CD14-positive monocyte (primary cell): ENCODE results near the gene GPR15. TPM values are rescaled to one million over a fixed set of nuclear protein-coding genes. Genes with fewer than 3 reads are reported as not detected.

Experiments used
- DNase-seq, 3 donors: peaks; one replicate each; pipeline ENCODE4 v3.0.0-alpha.2; 2011 to 2022
- H2AFZ ChIP-seq: 2 replicates; pipeline ENCODE4 v1.6.0; 2012; ENCODE audit warnings: mild to moderate bottlenecking, low read depth, low read length, inconsistent platforms; ENCODE audit not compliant: insufficient read depth, poor library complexity, severe bottlenecking
- H3K27ac ChIP-seq, 2 donors: 1 replicate in 1 of 2; 2 replicates in 1 of 2; pipeline ENCODE4 v1.5.1; 2012 to 2013; ENCODE audit warnings: low read length in 2 of 2, control low read depth in 1 of 2, inconsistent platforms in 1 of 2, low read depth in 1 of 2, mild to moderate bottlenecking in 1 of 2
- H3K27me3 ChIP-seq, 2 donors: one replicate each; pipeline versions ENCODE4 v1.6.0 to v1.6.1; 2011 to 2013; ENCODE audit warnings: low read length in 2 of 2; ENCODE audit not compliant: control insufficient read depth in 2 of 2, insufficient read depth in 2 of 2
- H3K36me3 ChIP-seq, 2 donors: replicated peaks in 1 of 2; 1 replicate in 1 of 2; 2 replicates in 1 of 2; pipeline versions ENCODE4 v1.5.1 to v1.6.1; 2012 to 2013; ENCODE audit warnings: low read length in 2 of 2, control low read depth in 1 of 2, inconsistent platforms in 1 of 2, mild to moderate bottlenecking in 1 of 2; ENCODE audit not compliant: insufficient read depth in 2 of 2, control insufficient read depth in 1 of 2
- H3K4me1 ChIP-seq, 2 donors: 1 replicate in 1 of 2; 2 replicates in 1 of 2; pipeline versions ENCODE4 v1.5.1 to v1.6.1; 2012 to 2013; ENCODE audit warnings: low read length in 2 of 2, control low read depth in 1 of 2, inconsistent platforms in 1 of 2, mild to moderate bottlenecking in 1 of 2, moderate library complexity in 1 of 2; ENCODE audit not compliant: insufficient read depth in 2 of 2, control insufficient read depth in 1 of 2
- H3K4me2 ChIP-seq: replicated peaks from 2 replicates; pipeline ENCODE3; 2012; ENCODE audit warnings: low read length, moderate library complexity, mild to moderate bottlenecking; ENCODE audit not compliant: poor library complexity, severe bottlenecking; ENCODE audit errors: extremely low read depth
- H3K4me3 ChIP-seq, 3 experiments: fragments of 200-600 bp in 1 of 3; sonication (generic) in 1 of 3; replicated peaks in 1 of 3; 1 replicate in 2 of 3; 2 replicates in 1 of 3; pipeline ENCODE4 v1.5.1; 2011 to 2013; ENCODE audit warnings: low read length in 3 of 3, mild to moderate bottlenecking in 3 of 3, control low read depth in 2 of 3, low read depth in 2 of 3, inconsistent platforms in 1 of 3, moderate library complexity in 1 of 3
- H3K79me2 ChIP-seq: 2 replicates; pipeline ENCODE4 v1.6.0; 2012; ENCODE audit warnings: mild to moderate bottlenecking, control low read depth, inconsistent platforms, low read length, moderate library complexity; ENCODE audit not compliant: insufficient read depth
- H3K9ac ChIP-seq: 2 replicates; pipeline ENCODE4 v1.6.0; 2017; ENCODE audit warnings: low read length, mild to moderate bottlenecking; ENCODE audit not compliant: insufficient read depth, poor library complexity, severe bottlenecking
- H3K9me3 ChIP-seq, 2 donors: replicated peaks in 1 of 2; 1 replicate in 1 of 2; 2 replicates in 1 of 2; pipeline versions ENCODE4 v1.5.1 to v1.6.1; 2012 to 2013; ENCODE audit warnings: low read length in 2 of 2, control low read depth in 1 of 2; ENCODE audit not compliant: control insufficient read depth in 1 of 2, insufficient read depth in 1 of 2
- H4K20me1 ChIP-seq: 2 replicates; pipeline ENCODE4 v1.6.0; 2012; ENCODE audit warnings: mild to moderate bottlenecking, low read length, control low read depth, moderate library complexity; ENCODE audit not compliant: insufficient read depth
- H3K27ac Mint-ChIP-seq, 7 donors: one replicate each; pipeline ENCODE4 v1.8.0; 2020; ENCODE audit warnings: mild to moderate bottlenecking in 7 of 7, mixed read lengths in 7 of 7, moderate library complexity in 6 of 7, inconsistent platforms in 2 of 7
- H3K27me3 Mint-ChIP-seq, 3 donors: one replicate each; pipeline ENCODE4 v1.8.0; 2021 to 2022; ENCODE audit warnings: low read depth in 3 of 3, mild to moderate bottlenecking in 3 of 3, mixed read lengths in 3 of 3, moderate library complexity in 3 of 3, inconsistent platforms in 1 of 3
- H3K36me3 Mint-ChIP-seq, 2 donors: one replicate each; pipeline ENCODE4 v1.8.0; 2020; ENCODE audit warnings: mixed read lengths in 2 of 2, inconsistent platforms in 1 of 2, mild to moderate bottlenecking in 1 of 2
- H3K4me1 Mint-ChIP-seq: one replicate; pipeline ENCODE4 v1.8.0; 2020; ENCODE audit warnings: mild to moderate bottlenecking, mixed read lengths
- H3K4me3 Mint-ChIP-seq, 2 donors: one replicate each; pipeline ENCODE4 v1.8.0; 2020; ENCODE audit warnings: mild to moderate bottlenecking in 2 of 2, mixed read lengths in 2 of 2, moderate library complexity in 1 of 2
- H3K9me3 Mint-ChIP-seq, 7 donors: one replicate each; pipeline ENCODE4 v1.8.0; 2020 to 2022; ENCODE audit warnings: mixed read lengths in 7 of 7, mild to moderate bottlenecking in 6 of 7, moderate library complexity in 6 of 7, inconsistent platforms in 2 of 7
- WGBS: methylation state at CpG from one replicate; pipeline ENCODE4 v1.1.5; 2013; ENCODE audit warnings: missing lambda C conversion rate; ENCODE audit not compliant: insufficient coverage; 5-methylcytosine and 5-hydroxymethylcytosine counted together
- intact Hi-C, 2 donors: fragments of 100-400 bp; cut with micrococcal nuclease; formaldehyde crosslinking; loops; one replicate each; pipeline versions ENCODE4 v1.15.0 to v1.15.1; 2023
- polyA plus RNA-seq, 3 donors: library from polyadenylated mRNA; depleted of rRNA in 1 of 3; unstranded in 2 of 3; stranded (reverse) in 1 of 3; fragments of 300-500 nt in 2 of 3; fragments of >200 nt in 1 of 3; fragmentation: Illumina TruSeq in 2 of 3; gene quantifications; 1 replicate in 2 of 3; 2 replicates in 1 of 3; pipeline ENCODE4 v1.2.3, GENCODE V29; 2012 to 2021
- TF ChIP-seq, protein P1 (sequence below): fragments of 200-600 bp; IDR thresholded peaks from one replicate; pipeline ENCODE4 v1.8.0; 2022; ENCODE audit warnings: antibody characterized with exemption, mild to moderate bottlenecking

GPR15 gene
- polyA plus RNA-seq, 3 donors, result not detected

DNA sequence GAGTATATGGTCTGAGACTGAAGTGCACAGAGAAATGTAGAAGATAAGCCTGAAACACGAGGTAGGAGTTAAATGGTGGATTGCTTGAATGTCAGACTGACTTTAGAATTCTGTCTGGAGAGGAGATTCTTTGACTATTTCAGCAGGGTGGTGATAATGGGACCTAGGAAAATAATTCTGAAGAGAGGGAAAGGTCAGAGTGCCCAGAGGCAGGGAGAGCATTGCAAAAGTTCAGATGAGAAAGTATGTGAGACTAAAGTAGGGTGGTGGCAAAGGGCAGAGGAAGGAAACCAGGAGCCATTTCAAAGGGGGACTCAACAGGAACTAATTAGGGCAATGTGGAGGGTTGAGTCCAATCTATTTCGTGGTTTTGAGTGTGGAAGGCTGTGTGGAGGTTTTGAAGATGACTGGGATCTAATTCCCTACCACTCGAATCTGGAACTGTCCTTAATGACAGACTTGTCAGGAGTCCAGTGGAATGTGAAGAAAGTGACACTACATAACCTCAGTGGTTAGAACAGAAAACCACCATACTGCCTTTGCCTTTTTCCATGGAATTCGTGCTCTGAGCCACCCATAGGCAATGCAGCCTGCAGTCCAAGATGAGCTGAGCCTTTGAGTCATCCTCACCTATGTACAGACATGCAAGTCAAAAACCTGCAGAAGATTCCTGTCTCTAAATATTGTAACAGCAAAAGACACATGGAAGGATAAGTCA lies 45.6 kb downstream of the GPR15 start:
- Histone ChIP-seq H3K4me2 (no peak overlapping the region), H3K79me2 (no peaks in the 10 kb centered on the region), H4K20me1 (no peaks in the 10 kb centered on the region), H3K27me3 (no peaks in the 10 kb centered on the region), H3K4me3 (no peak overlapping the region), H3K9me3 (no peaks in the 10 kb centered on the region), H3K9ac (no peak overlapping the region), H3K4me1 (no peaks in the 10 kb centered on the region), H3K27ac (no peak overlapping the region), H2AFZ (no peak overlapping the region), H3K36me3 (peaks cover 36 to 63% of the 10 kb centered on the region in 2 donors)
- TF ChIP-seq, protein P1, sequence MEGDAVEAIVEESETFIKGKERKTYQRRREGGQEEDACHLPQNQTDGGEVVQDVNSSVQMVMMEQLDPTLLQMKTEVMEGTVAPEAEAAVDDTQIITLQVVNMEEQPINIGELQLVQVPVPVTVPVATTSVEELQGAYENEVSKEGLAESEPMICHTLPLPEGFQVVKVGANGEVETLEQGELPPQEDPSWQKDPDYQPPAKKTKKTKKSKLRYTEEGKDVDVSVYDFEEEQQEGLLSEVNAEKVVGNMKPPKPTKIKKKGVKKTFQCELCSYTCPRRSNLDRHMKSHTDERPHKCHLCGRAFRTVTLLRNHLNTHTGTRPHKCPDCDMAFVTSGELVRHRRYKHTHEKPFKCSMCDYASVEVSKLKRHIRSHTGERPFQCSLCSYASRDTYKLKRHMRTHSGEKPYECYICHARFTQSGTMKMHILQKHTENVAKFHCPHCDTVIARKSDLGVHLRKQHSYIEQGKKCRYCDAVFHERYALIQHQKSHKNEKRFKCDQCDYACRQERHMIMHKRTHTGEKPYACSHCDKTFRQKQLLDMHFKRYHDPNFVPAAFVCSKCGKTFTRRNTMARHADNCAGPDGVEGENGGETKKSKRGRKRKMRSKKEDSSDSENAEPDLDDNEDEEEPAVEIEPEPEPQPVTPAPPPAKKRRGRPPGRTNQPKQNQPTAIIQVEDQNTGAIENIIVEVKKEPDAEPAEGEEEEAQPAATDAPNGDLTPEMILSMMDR, result no peak
- Mint-ChIP-seq H3K27ac (peak overlapping the region in 4 of 7 donors; percentile 5 to 61 (median 28)), H3K4me1 (peaks cover 6% of the 10 kb centered on the region), H3K36me3 (peaks cover 61 to 63% of the 10 kb centered on the region in 2 donors), H3K27me3 (peaks cover 0 to 2% (median 0%) of the 10 kb centered on the region in 3 donors), H3K4me3 (no peak overlapping the region), H3K9me3 (peaks cover 0 to 4% (median 0%) of the 10 kb centered on the region in 7 donors)
- 89% methylated on average over 3 of the region's 4 CpGs for WGBS
- DNase-seq, result no peak
- intact Hi-C loops, result no loop called here

DNA sequence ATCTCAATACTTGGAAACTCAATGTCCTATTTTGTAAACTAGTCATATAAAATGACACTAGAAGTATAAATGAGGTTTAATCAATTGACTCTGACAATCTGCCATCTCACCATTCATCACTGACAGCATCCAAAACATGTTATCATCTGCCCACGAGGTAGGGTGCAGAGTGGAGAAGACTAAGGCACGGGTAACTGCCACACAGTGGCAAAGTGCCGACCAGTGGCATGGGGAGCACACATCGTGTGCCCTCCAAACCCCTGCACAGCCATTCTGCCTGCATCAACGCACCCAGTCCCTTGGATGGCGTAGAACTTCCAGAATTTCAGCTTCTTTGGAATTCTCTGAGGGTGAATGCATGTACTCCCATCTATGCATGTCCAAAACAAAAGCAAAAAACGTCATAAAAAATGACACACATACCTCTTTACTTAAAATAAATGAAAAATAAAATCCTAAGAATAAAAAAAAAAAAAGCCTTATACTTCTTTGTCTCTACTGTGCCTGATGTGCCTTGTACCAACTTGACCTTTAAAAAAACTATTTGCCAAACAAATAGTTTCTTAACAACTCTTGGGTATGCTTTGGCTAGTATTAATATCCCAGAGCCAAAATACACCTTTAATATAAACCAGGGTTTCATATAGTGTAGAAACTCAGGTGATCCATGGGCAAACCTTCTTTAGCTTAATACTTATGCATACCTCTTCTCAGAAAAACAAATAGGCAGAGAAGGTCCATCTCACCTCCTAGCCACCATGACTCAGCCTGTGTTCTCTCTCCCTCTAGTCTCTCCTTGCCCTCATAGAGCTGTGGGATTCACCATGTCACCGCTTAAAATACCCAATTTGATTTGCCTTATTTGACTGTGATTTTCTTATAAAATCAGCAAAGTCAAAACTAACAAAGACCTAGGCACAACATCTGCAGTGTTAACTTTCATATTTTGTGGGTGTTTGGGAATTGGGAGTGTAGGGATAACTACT lies 48.9 kb downstream of the GPR15 start:
- DNase-seq, result no peak
- Histone ChIP-seq H2AFZ (no peak overlapping the region), H3K9ac (no peak overlapping the region), H3K9me3 (no peaks in the 10 kb centered on the region), H3K4me3 (no peak overlapping the region), H3K27ac (no peak overlapping the region), H3K27me3 (no peaks in the 10 kb centered on the region), H3K36me3 (peaks cover 36 to 86% of the 10 kb centered on the region in 2 donors), H3K4me1 (peaks cover 5 to 13% of the 10 kb centered on the region in 2 donors), H3K4me2 (no peak overlapping the region), H3K79me2 (no peaks in the 10 kb centered on the region), H4K20me1 (no peaks in the 10 kb centered on the region)
- WGBS, result 97% methylated on average over 6 of the region's 8 CpGs
- peaks cover 78 to 87% of the 10 kb centered on the region in 2 donors for H3K36me3 Mint-ChIP-seq
- H3K4me1 Mint-ChIP-seq, result peaks cover 16% of the 10 kb centered on the region
- H3K27ac Mint-ChIP-seq, result no peak overlapping the region
- TF ChIP-seq, protein P1, result no peak
- H3K4me3 Mint-ChIP-seq, result no peak overlapping the region
- peaks cover 0 to 2% (median 0%) of the 10 kb centered on the region in 3 donors for H3K27me3 Mint-ChIP-seq
- H3K9me3 Mint-ChIP-seq, result peaks cover 0 to 4% (median 0%) of the 10 kb centered on the region in 7 donors
- intact Hi-C loops, result no loop called here
